ENCODE results near the gene FYB1.

DNA sequence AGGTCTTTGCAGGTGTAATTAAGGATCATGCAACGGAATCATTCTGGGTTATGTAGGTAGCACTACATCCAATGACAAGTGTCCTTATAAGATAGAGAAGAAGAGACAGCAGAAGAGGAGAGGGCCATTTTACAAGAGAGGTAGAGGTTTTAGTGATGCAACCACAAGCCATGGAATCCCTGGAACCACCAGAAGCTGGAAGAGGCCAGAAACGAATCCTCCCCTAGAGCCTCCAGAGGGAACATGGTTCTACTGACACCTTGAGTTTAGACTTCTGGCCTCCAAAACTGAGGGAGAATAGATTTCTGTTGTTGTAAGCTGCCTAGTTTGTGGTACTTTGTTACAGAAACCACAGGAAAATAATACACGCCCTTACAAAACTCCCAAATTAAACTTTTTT lies 3.5 kb downstream of the FYB1 start:
- TF ChIP-seq, protein P1, sequence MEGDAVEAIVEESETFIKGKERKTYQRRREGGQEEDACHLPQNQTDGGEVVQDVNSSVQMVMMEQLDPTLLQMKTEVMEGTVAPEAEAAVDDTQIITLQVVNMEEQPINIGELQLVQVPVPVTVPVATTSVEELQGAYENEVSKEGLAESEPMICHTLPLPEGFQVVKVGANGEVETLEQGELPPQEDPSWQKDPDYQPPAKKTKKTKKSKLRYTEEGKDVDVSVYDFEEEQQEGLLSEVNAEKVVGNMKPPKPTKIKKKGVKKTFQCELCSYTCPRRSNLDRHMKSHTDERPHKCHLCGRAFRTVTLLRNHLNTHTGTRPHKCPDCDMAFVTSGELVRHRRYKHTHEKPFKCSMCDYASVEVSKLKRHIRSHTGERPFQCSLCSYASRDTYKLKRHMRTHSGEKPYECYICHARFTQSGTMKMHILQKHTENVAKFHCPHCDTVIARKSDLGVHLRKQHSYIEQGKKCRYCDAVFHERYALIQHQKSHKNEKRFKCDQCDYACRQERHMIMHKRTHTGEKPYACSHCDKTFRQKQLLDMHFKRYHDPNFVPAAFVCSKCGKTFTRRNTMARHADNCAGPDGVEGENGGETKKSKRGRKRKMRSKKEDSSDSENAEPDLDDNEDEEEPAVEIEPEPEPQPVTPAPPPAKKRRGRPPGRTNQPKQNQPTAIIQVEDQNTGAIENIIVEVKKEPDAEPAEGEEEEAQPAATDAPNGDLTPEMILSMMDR (conservative IDR thresholded peaks at IDR 0.05; ENCODE audit: low read depth, low read length): no peak
- TF ChIP-seq EZH2 (IDR thresholded peaks at IDR 0.05; ENCODE audit: borderline replicate concordance, low read depth, low read length, poor library complexity, severe bottlenecking): no peak

Measured in A673 (cell line).